ENCODE results near the gene DIP2C.
"Not testable (repeated sequence)": the region's sequence is repeated elsewhere in the genome, so short reads cannot be mapped to it uniquely, and the experiment has no call there.

The DIP2C gene

GRCh38 chr10:623477-624311, 65.8 kb downstream of the DIP2C start:
- no peak for DNase-seq

GRCh38 chr10:623014-623413, 66.5 kb downstream of the DIP2C start:
- DNase-seq, result no peak

- peak; percentile 94 for DNase-seq
Observed at GRCh38 chr10:621981-622740, 67.3 kb downstream of the DIP2C start.

- no peak for DNase-seq
Observed at GRCh38 chr10:621513-621912, 68.0 kb downstream of the DIP2C start.

- DNase-seq, result no peak
Observed at GRCh38 chr10:620971-621370, 68.5 kb downstream of the DIP2C start.

GRCh38 chr10:620417-620816, 69.1 kb downstream of the DIP2C start:
- peak; percentile 80 to 90 for DNase-seq

- DNase-seq, result peak; percentile 30 to 53
Observed at GRCh38 chr10:619710-620109, 69.8 kb downstream of the DIP2C start.

GRCh38 chr10:618229-618989, 71.1 kb downstream of the DIP2C start:
- DNase-seq, result no peak

GRCh38 chr10:617471-617870, 72.0 kb downstream of the DIP2C start:
- DNase-seq, result no peak

GRCh38 chr10:615583-616152, 73.8 kb downstream of the DIP2C start:
- DNase-seq, result no peak

GRCh38 chr10:614790-615582, 74.5 kb downstream of the DIP2C start:
- DNase-seq, result no peak

GRCh38 chr10:614139-614711, 75.2 kb downstream of the DIP2C start:
- no peak for DNase-seq

GRCh38 chr10:613271-614138, 76.0 kb downstream of the DIP2C start:
- DNase-seq, result no peak

- no peak for DNase-seq
Observed at GRCh38 chr10:612696-613095, 76.8 kb downstream of the DIP2C start.

GRCh38 chr10:610642-611305, 78.7 kb downstream of the DIP2C start:
- DNase-seq, result not testable (repeated sequence)

- DNase-seq, result no peak
Observed at GRCh38 chr10:609868-610545, 79.5 kb downstream of the DIP2C start.

- DNase-seq, result no peak
Observed at GRCh38 chr10:609262-609658, 80.2 kb downstream of the DIP2C start.

GRCh38 chr10:608331-609261, 80.9 kb downstream of the DIP2C start:
- no peak for DNase-seq
